Activated CD8-positive, alpha-beta memory T cell treated with anti-CD3 and anti-CD28 coated beads, Interleukin-2, amount 50 U/mL, for 4 hours (primary cell): ENCODE measurements around the gene RAD54L.
"Not testable (repeated sequence)": the region's sequence is repeated elsewhere in the genome, so short reads cannot be mapped to it uniquely, and the experiment has no call there.

ENCODE experiments used
- DNase-seq: peaks from one replicate; pipeline ENCODE4 v3.0.0-alpha.2; 2020

RAD54L gene

GRCh38 chr1:46247436-46248121 is at the start of gene RAD54L:
Gene RAD54L (plus strand): TSS chr1:46247763. CDS start chr1:46248406, 643 bp downstream.
- DNase-seq, result peak; percentile 96

- DNase-seq, result peak; percentile 73
Measured at GRCh38 chr1:46197964-46198811, 49.4 kb upstream of the RAD54L start, which contains the start of gene POMGNT1. Gene POMGNT1 (minus strand): TSS chr1:46198434. CDS start chr1:46197821, 613 bp downstream.

GRCh38 chr1:46199233-46199749 is 48.3 kb upstream of the RAD54L start:
- no peak for DNase-seq

DNA sequence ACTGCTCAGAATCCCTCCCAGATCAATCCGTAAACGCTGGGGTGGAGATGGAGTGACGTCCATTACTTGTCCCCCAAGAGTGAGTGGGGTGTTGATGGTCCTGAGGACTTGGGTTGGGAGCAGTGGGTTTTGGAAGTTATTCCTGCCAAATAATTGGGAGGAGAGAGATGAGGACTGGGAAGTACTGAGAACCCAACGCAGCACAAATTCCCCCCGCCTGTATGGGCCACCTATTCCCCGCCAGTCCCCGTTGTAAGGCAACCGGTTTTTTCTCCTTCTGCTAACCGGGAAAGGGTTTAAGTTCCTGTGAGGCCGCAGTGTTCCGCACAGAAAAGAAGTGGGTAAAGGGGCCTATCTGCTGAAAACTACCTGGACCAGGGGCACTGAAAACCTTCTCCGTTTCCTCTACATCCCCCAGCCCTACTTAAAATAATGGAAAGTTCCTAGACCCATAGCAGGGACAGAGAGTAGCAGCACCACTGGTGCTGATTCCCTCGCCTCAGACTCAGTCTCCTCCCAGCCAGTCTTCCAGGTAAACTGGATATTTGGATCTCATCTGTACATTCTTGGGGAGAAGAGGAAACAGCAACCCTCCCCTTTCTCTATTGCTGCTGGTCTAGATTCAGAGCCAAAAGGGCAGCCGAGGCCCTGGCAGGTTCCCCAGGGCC is 43.7 kb upstream of the RAD54L start:
- no peak for DNase-seq

DNA sequence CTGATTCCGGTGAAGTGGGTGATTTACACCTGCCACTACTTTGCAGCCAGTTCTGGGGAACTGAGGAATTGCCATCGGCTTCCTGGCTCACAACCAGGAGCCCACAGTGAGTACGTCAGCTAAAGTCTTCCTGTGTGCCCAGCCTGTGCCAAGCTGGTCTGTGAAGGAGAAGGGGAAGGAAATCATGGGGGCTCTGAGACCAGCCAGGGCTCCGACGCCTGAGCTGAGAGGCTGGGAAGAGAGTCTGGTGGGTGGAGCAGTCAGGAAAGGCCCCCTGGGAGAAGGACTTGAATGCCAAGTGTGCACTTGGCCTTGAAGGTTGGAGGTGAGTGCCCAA is 43.2 kb upstream of the RAD54L start:
- no peak for DNase-seq

DNA sequence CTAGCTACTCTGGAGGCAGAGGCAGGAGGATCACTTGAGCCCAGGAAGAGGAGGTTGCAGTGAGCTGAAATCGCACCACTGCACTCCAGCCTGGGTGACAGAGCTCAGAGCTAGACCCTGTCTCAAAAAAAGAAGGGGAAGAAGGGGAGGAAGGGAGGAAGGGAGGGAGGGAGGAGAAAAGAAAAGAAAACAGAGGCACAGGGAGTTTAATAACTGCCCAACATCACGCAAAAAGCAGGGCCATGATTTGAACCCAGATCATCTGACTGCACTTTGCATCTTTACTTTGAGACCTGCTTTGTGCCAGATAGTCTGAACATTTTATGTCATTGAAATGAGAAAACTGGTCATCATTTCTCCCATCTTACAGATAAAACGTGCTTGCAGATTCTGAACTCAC is 42.4 kb upstream of the RAD54L start:
- no peak for DNase-seq

DNA sequence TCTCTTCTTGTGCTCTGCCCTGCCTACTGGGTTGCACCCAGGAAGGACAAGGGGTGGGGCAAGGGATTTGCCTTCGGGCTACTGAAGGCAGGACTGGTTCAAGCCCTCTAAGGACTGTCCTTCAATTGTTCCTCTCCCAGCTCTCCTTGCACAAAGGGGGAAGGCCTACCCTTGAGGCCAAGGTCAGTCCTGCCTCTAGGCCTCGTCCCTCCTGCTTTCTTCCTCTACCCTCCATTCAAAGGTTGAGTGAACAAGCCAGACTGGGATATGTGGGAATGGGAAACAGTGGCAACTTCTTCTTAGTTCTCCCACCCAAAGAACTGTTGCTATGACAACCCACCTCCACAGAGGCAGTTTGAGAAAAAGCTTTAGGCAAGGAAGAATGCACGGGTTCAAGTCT is 41.8 kb upstream of the RAD54L start:
- no peak for DNase-seq

DNA sequence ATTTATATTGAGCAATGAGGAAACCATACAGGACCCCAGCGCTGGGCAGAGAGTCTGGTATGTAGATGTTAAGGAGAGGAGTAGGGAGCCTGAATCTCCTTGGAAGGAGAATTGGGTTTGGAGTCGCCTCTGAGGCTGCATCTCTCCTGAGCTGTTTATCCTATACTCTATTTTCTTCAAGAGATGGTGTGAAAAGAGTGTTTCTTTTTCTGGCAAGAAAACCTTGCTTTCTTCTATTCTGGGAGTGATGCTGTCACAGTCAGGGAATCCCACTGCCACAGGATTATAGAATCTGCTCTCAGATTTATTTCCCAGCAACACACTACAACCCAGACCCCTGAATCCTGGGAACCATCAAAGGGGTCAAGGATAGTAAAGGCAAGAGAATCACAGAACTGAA is 41.2 kb upstream of the RAD54L start:
- no peak for DNase-seq

- DNase-seq, result no peak
Measured at GRCh38 chr1:46210561-46210960, 37.0 kb upstream of the RAD54L start.

DNA sequence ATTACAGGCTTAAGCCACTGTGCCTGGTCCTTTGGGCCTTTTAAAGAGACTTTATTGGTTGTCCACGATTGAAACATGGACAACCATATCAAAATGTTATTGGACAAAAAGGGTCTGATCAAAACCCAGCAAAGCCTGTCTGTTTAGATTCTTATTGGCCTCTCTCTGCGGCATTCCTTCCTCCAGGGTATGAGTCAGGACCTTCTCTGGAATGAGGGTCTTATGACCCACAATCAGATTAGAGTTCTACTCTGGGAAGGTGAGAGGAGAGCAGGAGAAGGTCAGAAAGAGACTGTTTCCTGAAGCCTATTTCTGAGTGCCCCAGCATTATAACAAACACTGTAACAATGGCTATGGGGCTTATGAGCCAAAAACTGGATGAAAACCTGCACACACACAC is 36.5 kb upstream of the RAD54L start:
- DNase-seq, result no peak

GRCh38 chr1:46215504-46215903 is 32.1 kb upstream of the RAD54L start:
- no peak for DNase-seq

DNA sequence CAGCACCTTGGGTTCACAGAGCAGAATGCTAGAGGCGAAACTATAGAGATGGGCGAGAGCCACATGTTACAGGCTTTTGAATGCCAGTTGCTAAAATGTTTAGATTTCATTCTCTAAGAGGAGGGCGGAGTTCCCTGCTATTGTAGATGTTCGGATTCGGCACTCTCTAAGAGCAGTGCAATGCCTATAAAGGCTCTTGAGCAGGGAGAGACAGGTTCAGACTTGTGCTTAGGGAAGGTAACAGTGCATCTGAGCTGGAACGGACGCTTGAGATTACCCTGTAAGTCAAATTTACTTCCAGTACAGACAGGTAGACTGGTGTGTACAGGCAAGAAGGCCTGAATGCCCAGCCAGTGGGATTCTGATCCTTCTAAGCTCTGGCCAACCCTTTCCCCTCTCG is 29.1 kb upstream of the RAD54L start:
- DNase-seq, result no peak

DNA sequence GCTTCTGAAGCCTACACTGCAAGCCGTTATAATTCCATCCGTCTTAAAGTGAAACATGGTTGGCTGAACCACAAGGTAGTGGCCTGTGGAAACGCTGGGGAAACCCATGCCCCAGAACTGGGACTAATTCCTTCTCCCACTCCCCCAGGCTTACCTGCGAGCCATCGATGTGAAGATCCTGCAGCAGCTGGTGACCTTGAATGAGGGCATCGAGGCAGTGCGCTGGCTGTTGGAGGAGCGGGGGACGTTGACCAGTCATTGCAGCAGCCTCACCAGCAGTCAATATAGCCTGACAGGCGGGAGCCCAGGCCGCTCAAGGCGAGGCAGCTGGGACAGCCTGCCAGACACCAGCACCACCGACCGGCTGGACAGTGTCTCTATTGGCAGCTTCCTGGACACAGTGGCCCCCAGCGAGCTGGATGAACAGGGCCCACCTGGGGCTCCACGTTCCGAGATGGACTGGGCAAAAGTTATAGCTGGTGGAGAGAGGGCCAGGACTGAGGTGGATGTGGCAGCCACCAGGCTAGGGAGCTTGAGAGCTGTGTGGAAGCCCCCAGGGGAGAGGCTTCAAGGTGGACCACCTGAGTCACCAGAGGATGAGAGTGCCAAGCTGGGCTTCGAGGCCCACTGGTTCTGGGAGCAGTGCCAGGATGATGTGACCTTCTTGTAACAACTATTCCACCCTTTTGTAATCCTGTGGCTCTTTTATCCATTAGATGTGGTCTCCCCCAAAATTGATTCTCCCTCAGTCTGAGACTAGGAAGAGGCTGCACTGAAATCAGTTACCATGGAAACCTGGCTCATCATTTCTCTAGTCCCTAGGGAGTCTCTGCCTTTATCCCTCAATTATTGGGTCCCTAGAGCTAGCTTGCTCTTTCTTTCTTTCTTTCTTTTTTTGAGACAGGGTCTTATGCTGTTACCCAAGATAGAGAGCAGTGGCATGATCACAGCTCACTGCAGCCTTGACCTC is 27.7 kb upstream of the RAD54L start:
- no peak for DNase-seq

DNA sequence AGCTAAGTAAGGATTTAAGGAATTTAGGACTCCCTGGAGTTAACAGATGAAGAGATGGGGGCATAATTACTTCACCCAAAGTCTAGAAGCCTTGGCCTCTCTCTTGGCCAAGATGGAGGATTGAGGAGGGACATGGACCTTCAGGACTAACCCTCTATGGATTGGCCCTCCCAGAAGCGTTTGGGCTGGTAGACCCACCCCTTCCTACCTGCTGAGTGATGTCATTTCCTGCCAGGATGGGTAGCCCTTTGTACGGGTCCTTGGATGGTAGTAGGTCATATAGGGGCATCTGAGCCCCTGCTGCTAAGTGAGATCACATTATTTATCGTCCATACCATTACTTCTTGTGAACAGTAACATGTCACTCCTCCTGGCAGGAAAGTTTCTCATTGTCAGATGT is 26.8 kb upstream of the RAD54L start:
- no peak for DNase-seq

DNA sequence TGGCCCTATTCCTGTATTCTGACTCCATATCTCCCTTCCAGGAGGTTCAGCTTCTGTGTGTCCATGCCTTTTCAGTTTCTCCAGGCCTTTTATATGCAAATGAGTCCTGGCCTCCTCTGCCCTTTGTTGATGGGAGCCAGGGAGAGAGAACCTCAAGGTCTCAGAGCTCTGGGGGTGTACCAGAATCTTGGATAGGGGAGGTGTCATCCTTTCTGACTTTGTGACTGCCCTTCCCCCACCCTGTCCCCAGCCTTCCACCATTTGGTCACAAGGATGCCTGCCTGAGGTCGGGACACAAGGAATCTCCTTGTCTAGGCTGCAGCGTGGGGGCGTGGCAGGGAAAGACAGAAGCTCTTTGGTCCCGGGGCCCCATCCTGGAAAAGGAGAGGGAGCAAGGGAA is 25.8 kb upstream of the RAD54L start:
- DNase-seq, result no peak

DNA sequence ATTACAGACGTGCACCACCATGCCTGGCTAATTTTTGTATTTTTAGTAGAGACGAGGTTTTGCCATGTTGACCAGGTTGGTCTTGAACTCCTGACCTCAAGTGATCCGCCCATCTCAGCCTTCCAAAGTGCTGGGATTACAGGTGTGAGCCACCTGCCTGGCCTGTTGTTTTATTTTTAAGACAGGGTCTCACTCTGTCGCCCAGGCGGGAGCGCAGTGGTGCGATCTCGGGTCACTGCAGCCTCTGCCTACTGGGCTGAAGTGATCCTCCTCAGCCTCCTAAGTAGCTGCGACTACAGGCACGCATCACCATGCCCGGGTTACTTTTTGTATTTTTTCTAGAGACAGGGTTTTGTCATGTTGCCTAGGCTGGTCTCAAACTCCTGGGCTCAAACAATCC is 24.5 kb upstream of the RAD54L start:
- DNase-seq, result not testable (repeated sequence)

GRCh38 chr1:46223472-46223943 is 24.1 kb upstream of the RAD54L start:
- peak; percentile 55 for DNase-seq

DNA sequence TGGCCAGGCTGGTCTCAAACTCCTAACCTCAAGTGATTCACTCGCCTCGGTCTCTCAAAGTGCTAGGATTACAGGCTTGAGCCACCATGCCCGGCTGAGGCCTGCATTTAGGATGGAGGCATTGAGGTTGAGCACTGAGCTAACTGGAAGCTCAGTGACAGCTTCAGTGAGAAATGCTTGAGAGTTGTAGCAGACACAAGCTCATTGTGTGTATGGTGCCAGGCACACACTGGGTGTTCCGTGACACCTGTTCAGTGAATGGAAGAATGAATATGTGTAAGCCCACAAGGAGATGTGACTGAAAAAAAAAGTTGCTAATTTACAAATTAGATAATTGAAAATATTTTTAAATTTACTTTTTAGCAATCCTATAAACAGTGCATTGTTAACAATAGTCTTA is 22.6 kb upstream of the RAD54L start:
- DNase-seq, result no peak

GRCh38 chr1:46231231-46231630 is 16.3 kb upstream of the RAD54L start:
- DNase-seq, result not testable (repeated sequence)

DNA sequence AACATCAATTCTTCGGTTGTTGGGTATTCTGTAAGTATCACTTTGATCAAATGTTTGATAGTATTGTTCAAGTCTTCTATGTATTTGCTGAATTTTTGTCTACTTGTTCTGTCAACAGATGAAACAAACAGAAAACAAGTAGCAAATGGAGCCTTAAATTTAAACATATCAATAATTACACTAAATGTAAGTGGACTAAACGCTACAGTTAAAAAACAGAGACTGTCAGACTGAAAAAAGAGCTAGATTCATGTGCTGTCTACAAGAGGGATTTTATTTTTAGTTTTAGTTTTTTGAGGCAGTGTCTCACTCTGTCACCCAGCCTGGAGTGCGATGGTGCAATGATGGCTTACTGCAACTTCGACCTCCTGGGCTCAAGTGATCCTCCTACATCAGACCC is 10.7 kb upstream of the RAD54L start:
- DNase-seq, result no peak

- not testable (repeated sequence) for DNase-seq
Measured at GRCh38 chr1:46238865-46239264, 8.7 kb upstream of the RAD54L start.

- DNase-seq, result not testable (repeated sequence)
Measured at GRCh38 chr1:46241733-46242132, 5.8 kb upstream of the RAD54L start.
